ENCODE results near the gene KRI1.

- TF ChIP-seq POLR2A (IDR thresholded peaks at IDR 0.05) (no peak), CTCF (IDR thresholded peaks at IDR 0.05) (peak in 1 of 5 experiments; percentile 28), EP300 (IDR thresholded peaks at IDR 0.05) (no peak)
These were observed 713 bp downstream of the KRI1 start for GRCh38 chr19:10565028-10565566.
